Measurements from ENCODE around the gene NCOA6.
"Not testable (repeated sequence)": the region's sequence is repeated elsewhere in the genome, so short reads cannot be mapped to it uniquely, and the experiment has no call there.

NCOA6 gene

DNA sequence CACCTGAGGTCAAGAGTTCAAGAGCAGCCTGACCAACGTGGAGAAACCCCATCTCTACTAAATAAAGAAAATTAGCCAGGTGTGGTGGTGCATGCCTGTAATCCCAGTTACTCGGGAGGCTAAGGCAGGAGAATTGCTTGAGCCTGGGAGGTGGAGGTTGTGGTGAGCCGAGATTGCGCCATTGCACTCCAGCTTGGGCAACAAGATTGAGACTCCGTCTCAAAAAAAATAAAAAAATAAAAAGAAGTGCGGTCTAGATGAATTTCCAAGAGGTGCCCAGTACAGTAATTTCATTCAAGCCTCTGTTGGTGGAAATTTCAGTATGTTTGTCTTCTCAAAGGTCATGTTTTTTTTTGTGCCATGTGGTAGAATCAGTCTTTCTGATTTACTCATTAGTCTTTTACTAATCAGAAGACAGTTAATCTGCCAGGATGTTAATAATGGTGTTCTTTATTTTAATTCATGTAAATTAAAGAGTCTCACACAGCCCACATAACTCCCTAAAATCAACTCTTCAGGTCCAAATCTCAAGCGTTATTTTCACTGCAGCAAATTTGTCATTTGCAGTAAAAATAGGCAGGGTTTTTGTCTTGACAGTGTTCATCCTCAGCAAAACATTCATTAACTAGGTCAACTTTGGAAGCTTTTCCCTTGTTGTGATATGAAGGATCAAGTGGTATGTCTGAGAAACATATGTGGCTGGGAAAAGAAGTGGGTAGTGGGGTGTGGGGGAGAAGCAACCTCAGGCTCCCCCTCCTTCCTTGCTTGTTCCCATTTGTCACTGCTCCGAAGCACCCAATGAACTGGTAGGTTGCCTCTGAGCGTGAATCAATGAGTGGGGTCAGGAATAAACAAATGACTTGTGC lies 108.0 kb downstream of the NCOA6 start:
- no peak for DNase-seq

DNA sequence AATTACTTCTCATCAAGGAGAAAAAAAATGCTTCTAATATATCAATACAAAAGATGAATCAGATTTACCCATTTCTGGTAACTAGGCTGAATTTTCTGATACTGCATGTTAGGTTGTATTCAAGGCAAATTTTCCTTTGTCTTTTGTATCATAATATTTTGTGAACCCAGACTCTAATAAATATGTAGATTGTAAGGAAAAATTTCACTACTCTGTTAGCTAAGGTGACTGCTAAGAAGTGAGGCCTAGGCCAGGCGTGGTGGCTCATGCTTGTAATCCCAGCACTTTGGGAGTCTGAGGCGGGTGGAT lies 108.6 kb downstream of the NCOA6 start:
- DNase-seq: no peak

DNA sequence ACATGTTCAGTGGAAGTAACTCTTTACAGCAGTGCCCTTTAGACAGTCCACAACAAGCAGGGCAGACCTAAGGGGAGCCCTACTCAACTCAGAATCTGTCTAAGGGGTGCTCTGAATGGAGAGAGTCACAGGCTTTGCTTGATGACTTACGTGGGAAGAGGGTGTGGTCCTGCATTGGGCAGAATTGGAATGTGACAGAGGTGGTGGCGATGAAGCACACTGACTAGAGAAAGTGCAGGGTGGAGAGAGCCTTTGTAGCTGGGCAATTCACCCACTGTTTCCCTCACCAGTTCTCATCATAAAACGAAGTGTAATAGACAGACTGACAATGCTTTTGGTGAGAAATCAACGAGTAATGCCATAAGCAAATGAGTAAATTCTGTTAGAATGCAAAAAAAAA lies 110.1 kb downstream of the NCOA6 start:
- no peak for DNase-seq

DNA sequence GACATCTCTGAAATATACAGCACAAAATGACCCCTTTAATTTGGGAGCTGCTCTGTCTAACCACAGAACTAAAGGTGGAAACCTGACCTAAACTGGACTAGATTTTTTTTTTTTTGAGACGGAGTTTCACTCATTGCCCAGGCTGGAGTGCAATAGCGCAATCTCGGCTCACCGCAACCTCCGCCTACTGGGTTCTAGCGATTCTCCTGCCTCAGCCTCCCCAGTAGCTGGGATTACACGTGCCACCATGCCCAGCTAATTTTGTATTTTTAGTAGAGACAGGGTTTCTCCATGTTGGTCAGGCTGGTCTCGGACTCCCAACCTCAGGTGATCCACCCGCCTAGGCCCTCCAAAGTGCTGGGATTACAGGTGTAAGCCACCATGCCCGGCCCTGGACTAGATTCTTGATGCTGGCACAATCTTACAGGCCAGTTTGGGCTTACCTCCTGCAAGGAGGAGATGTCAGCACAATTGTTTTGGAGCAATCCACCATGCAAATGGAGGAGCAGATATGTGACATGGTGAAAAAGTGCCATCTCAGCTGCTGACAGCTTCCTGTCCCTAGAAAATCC lies 111.4 kb downstream of the NCOA6 start:
- DNase-seq: not testable (repeated sequence)

DNA sequence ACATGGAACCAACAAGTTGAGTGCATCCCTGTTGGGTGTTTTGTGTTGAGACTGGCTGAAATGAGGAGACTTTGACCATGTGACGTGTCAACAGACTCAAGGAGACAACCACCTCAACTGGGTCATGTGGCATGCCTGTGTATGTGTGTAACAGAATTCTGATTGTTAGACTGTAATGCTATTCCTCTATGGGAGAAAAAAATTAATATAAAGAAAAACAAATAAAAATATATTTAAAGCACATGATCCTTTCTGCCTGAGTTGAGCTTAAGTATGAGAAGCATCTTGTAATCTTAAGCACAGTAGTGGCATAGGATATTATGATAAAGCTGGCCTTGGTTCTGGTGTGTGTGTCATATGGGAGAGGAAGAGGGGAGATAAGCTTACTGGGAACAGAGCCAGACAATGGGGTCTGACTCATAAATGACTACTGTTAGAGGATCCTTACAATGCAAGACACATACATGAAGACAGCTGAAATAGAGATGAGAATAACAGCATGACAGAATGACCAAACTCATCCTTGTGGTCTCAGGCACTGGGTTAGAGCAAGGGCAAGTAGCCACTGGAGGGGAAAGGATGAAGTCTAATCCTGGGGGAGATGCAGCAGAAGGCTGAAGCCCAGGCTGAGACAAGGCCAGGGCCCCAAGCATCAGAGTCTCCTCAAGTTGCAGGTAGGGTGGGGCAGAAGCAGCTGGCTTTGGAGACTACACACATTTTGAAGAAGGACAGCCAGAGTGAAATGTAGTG lies 112.1 kb downstream of the NCOA6 start:
- DNase-seq: no peak

DNA sequence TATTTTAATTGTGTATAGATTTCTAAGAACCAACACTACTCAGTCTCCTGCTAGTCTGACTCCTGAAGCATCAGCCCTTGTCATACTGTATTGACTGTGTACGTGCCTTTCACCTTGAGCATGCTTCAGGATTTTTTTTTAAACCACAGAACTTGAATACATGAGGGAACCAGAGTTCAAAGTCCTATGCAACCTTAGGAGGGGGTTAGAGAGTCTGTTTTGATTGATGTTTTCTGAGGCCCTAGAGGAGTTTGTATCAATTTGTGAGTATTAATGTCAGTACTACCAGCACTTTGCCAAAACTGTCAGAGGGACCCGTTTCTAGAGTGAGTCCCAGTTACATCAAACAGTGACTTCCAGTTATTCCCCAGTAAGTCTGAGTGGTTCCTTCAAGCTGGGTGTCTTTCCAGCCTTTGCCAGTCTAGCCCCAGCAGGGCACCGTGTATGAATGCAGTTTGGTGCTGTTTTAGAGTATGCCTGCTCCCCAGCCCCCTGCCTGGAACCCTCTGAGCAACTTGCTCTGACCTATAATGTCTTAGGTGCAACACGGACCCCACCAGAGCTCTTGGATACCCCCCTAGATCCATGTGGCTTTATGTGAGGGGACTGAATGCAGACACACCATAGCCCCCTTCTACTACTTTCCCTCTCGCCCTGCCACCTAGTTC lies 112.8 kb downstream of the NCOA6 start:
- no peak for DNase-seq

DNA sequence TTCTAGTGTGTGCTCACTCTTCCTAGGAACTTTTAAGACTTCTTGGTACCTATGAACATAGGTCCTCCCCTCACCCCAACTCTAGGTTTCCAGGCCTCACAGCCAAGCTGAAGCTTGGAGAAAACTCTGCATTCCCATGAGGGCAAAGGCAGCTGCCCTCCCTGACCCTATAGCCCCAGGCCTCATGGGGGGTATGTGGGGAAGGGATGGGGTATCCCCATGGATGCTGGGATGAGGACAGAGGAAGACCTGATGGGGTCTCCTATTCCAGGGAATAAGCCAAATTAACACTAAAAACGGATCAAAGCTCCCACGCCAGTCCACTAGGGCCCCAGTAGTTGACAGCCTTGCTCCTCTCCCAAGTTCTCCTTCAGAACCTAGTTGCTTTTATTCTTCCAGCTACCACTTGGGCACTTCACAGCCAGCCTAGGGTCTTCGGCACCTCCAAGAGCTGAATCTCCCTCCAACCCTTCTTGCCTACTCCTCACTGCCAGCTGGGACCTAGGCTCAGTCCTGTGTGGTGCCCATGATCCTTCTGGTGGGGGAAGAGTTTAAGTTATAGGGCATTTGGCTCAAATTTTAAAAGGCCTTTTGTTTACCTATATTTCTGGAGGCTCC lies 113.5 kb downstream of the NCOA6 start:
- no peak for DNase-seq

DNA sequence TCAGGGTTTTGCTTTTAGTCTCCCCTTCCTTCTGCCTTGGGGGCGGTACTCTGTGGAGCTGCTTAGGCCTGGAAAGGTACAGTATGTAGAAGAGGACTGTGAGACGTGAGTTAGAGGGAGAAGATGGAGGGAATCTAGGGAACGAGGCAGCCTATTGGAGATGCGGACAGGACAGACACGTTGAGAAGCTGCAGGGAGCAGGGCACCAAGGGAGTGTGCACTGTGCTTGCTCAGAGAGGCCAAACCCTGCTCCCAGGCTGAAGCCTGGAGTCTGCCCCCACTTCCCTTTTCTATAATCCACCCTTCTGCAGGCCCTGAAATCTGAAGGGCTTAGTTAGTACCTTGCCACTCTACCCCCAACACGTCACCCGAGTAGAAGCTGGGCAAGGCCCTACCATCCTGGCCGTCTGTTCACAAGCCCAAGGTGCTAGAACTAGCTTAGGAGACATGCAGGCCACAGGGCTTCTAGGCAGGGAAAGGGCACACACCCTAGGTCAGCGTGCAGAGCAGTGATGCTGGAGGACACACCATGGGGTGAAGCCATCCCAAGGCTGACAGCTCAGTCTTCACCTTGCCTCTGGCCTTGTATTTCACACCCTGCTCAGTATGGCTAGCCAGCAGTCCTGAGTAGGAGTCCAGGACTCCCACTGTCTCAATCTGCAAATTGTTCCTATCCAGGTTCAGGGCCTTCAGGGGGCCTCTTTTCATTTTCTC lies 114.4 kb downstream of the NCOA6 start:
- no peak for DNase-seq

DNA sequence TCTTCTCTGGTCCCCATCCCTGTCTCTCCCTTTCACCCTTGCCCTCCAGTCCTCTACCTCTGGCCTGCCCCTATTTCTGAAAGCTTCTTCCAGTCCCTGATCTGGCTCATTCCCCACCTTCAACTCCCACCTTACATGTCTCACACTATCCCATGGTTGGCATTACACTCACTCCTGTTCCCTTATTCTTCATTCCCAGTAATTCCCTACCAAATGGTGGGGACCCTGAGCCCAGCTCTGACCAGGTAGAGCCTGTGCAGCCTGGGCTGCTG lies 114.9 kb downstream of the NCOA6 start:
- DNase-seq: no peak

DNA sequence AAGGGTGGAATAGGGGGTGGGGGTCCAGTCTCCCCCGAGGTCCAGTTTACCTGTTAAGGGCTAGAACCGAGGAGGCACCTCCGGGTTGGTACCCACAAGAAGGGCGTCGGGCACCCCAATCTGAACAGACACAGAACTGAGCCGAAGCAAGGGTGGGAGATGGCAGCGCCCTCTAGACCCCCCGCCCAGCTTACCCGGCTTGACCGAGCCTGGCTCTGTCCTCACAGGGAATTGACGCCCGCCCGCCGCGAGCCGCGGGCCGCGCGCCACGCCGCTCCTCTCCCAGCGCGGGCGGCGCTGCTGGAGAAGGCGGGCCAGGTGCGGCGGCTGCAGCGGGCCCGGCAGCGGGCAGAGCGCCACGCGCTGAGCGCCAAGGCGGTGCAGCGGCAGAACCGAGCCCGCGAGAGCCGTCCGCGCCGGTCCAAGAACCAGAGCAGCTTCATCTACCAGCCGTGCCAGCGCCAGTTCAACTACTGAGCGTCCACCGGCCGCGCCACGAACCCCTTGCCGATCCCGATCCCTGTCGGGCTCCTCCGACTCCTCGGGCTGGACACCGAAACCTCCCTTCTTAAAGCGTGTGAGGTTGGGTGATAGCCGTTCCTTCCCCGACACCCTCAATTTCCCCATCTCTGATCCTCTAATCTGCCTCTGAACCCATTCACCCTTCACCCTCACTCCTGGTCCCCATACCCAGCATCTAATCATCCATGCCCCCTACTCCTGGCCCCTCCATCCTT lies 115.5 kb downstream of the NCOA6 start:
- DNase-seq: peak in 1 of 2 experiments; percentile 47

DNA sequence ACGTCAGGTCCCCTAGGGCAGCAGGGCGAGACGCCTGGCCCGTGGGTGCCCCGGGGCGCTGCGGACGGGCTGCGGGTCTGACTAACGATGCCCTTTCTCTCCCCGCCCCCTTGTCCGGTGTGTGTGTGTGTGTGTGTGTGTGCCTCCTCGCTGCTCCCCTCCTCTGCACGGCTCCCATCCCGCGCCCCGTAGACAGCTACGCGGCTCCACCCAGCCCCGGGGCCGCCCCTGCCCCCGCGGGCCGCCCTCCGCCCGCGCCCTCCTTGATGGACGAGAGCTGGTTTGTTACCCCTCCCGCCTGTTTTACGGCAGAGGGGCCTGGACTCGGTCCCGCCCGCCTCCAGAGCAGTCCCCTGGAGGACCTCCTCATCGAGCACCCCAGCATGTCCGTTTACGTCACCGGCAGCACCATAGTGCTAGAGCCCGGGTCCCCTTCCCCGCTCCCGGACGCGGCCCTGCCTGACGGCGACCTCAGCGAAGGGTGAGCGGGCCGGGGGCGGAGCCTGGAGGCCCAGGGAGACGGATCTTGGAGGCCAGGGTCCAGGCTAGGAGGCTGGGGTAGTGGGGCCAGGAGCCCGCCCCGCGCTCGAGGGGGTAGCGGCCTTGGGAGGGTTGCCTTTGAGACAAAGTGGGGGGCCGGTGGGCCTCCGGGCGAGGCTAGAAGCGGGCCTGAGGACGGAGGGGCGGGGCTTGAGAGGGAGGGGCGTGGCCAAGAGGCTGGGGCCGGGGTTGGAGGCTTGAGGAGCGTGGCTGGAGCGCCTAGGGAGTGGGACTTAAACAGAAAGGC lies 116.2 kb downstream of the NCOA6 start:
- peak; percentile 65 to 80 for DNase-seq

DNA sequence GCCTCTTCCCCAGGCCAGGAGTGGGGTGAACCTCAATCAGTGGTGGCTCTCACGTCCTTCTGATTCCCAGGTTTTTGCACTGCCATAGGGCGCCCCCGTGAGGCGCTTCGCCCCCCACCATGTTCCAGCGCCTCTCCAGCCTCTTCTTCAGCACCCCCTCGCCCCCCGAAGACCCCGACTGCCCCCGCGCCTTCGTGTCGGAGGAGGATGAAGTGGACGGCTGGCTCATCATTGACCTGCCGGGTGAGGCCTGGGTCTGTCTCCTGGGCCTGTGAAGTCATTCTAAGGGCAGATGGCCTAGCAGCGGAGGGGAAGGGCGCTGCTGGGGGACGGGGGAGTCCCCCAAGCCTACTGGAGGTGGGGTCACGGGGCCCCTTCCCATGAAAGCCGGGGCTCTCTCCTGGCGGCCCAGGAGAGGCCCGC lies 116.8 kb downstream of the NCOA6 start:
- DNase-seq: no peak

DNA sequence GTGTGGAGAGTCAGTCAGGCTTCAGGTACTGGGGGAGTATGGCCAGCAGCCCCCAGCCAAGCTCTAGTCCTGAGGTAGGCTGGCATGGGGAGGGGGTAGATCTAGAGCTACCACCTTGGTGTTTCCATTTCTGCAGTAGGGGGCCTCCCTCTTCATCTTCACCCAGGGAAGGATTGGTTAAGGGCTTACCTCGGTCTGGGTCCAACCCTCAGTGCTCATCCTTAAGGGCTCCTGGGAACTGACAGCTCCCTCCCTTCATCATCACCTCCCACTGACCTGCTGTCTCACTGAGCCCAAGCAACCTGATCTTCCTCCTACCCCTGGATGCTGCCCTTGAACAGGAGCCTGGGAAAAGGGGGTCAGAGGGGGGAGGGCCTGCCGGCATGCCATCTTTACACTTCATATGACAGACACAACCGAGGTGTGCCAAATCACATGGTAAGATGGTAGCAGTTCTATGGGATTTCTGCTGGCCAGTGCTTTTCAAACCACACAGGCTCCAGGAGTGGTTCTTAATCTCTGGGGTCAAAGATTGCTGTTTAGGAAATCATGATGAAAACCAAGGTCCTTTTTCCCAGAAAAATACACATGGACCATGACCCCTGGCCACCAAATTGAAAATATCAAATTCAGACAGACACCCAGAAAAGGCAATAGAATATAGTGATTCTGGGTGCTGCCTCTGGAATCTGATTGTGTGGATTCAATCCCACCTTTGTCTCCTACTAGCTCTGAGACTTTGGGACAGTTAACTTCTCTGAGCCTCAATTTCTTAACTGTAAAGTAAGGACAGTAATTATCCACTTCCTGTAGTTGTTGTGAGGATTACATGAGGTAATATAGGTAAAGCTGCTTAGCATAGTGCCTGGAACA lies 118.3 kb downstream of the NCOA6 start:
- no peak for DNase-seq

DNA sequence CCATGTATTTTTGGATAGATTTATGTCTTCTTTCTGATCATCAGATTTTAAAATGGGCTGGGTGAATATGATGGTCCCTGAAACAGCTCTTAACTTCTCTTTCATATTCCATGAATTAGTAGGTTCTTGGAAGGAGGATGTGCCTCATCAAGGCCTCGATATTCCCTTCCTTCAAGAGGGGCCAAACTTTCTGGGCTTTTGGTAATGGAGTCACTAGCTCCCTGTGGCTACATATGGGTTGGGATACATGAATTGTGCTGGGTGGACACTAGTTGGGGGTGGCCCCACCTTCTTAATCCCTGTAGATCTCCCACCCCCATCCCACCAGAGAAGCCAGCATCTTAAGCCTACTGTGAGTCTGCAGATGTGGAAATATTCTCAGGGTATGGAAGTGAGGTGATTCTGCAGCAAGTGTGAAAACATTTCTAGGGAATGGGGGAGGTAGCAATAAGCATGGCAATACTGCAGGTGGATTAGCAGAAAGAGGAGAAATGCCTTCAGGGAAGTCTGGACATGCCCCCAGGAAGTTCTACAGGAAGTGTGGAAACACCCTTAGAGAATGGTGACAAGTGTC lies 119.1 kb downstream of the NCOA6 start:
- DNase-seq: no peak

DNA sequence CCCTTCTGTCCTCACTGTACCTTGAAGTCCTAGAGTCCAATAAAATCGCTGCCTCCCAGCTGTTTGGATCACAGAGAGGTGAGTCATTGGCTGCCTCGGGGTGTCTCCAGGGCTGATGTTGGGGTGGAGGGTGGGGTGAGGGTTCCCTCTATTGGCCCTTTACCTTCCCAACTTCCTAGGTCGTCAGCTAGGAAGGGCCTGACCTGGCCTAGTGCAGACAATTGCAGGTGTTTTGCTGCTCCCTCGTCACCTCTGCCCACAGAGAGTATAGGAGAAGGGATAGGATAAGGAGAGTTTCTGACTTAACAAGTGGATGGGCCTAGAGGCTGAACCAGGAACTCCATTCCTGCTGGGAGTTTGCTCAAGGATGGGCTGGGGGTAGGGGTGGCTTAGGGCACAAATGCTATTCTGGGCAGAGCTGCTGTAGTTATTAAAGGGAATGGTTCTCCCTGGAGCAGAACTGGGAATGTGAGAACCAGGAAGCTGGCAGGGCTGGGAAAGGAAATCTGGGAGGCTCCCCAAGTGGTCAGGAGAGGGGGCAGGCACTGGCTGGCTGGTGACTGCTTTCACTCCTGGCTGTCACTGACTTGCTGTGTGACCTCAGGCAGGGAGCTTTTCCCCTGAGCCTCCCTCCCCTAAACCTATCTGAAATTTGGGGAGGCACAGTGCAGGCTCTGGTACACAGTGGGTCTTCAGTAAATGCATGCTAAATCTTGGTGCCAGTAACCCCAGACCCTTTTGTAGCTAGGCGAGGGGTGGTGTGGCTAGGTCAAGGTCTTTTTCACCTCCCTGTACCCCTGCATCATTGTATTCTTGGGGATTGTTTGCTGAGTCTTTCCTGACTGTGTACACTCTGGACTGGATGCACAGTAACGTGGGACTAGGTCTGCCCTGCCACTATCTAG lies 119.8 kb downstream of the NCOA6 start:
- no peak for DNase-seq

DNA sequence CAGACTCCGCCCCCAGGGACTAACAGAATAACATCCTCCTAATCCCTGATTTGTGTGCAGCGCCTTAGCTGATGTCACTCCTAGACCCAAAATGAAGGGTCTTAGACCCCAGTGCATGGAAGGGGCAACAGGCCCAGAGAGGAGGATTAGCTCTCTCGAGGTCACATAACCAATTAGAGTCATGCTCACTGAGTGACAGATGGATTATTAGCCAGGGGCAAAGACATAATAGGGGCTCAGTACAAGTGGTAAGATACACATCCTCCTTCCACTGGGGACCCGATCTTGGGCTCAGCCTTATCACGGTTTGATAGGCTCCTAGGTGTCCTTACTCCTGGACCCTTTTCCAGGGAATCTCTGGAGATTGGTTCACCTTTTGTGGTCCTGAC lies 120.4 kb downstream of the NCOA6 start:
- DNase-seq: no peak

DNA sequence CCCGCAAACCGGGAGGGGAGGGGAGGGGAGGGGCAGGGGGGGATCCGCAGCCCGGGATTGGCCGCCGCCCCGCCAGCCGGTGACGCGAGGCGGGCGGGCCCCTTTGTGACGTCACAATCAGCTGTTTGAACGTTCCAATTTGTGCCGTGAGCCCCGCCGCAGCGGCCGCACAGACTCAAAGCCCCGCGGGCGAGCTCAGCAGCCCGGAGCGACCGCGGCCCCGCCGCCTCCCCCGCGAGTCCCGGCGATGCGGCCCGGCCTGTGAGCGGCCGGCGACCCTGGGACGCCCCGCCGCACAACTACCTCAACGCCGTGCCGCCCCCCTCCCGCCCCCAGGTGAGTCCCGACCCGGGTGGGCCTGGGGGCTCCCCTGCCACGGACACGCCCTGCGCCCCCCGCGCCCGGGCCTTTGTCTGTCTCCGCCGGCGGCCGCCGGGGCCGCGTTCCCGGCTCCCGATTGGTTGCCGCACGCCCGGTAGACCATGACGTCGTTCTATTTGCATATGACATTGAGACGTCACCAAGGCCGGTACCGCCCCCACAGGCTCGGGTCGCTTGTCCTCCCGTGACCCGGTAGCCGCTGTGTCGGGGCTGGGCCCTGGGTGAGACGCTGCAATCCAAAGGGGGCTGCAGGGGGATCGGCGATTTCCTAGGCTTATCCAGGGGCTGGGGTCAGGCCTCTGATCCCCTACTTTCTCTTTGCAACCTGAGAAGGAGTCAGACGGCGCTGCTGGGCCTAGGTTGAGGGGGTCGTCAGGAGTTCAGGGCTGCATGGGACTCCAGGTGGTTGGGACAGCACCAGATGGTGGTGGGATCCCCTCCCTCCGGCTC lies 121.1 kb downstream of the NCOA6 start, which contains the start of gene TP53INP2:
Gene TP53INP2 (plus strand): TSS at position 168 of the 831 bp plus-strand sequence. CDS start 4,396 bp downstream, outside the sequence.
- DNase-seq: peak; percentile 53 to 82
